IPS DF 4.7 (cell line): ENCODE results near the gene PFKP.
"Not testable (repeated sequence)": the region's sequence is repeated elsewhere in the genome, so short reads cannot be mapped to it uniquely, and the experiment has no call there.

Experiments used
- DNase-seq: peaks from one replicate; pipeline ENCODE4 v3.0.0-alpha.2; 2013; ENCODE audit warnings: low spot score; ENCODE audit errors: extremely low read depth

PFKP gene

GRCh38 chr10:3098689-3099088 is 31.3 kb downstream of the PFKP start:
- no peak for DNase-seq

- DNase-seq: no peak
Measured at GRCh38 chr10:3099291-3100092, 32.1 kb downstream of the PFKP start.

- DNase-seq: no peak
Measured at GRCh38 chr10:3100093-3100792, 32.9 kb downstream of the PFKP start.

- DNase-seq: no peak
Measured at GRCh38 chr10:3100856-3101640, 33.7 kb downstream of the PFKP start.

GRCh38 chr10:3102720-3103427 is 35.5 kb downstream of the PFKP start:
- DNase-seq: no peak

GRCh38 chr10:3103646-3104045 is 36.3 kb downstream of the PFKP start:
- DNase-seq: no peak

- DNase-seq: no peak
Measured at GRCh38 chr10:3104251-3104918, 37.0 kb downstream of the PFKP start.

- DNase-seq: no peak
Measured at GRCh38 chr10:3105166-3105565, 37.8 kb downstream of the PFKP start.

GRCh38 chr10:3105905-3106304 is 38.6 kb downstream of the PFKP start:
- DNase-seq: no peak

GRCh38 chr10:3106328-3106727 is 39.0 kb downstream of the PFKP start:
- DNase-seq: not testable (repeated sequence)

GRCh38 chr10:3106928-3107425 is 39.6 kb downstream of the PFKP start:
- no peak for DNase-seq

GRCh38 chr10:3107426-3107961 is 40.1 kb downstream of the PFKP start:
- no peak for DNase-seq

GRCh38 chr10:3108033-3108432 is 40.7 kb downstream of the PFKP start:
- no peak for DNase-seq

GRCh38 chr10:3108575-3109105 is 41.3 kb downstream of the PFKP start:
- no peak for DNase-seq

- no peak for DNase-seq
Measured at GRCh38 chr10:3109196-3109595, 41.8 kb downstream of the PFKP start.

GRCh38 chr10:3109633-3110032 is 42.3 kb downstream of the PFKP start:
- DNase-seq: no peak

- no peak for DNase-seq
Measured at GRCh38 chr10:3110782-3111620, 43.7 kb downstream of the PFKP start.

- DNase-seq: no peak
Measured at GRCh38 chr10:3111621-3112163, 44.3 kb downstream of the PFKP start.

GRCh38 chr10:3113343-3113720 is 46.0 kb downstream of the PFKP start:
- no peak for DNase-seq
